DMS53 treated with DMSO at 0.1 percent for 48 hours (cell line): ENCODE data around the gene ZNF236.
"Not testable (repeated sequence)": the region's sequence is repeated elsewhere in the genome, so short reads cannot be mapped to it uniquely, and the experiment has no call there.

ENCODE experiments used
- DNase-seq: peaks from one replicate; lab custom pipeline; 2025; ENCODE audit not compliant: unreplicated experiment; lab: John Stamatoyannopoulos, UW

The ZNF236 gene

DNA sequence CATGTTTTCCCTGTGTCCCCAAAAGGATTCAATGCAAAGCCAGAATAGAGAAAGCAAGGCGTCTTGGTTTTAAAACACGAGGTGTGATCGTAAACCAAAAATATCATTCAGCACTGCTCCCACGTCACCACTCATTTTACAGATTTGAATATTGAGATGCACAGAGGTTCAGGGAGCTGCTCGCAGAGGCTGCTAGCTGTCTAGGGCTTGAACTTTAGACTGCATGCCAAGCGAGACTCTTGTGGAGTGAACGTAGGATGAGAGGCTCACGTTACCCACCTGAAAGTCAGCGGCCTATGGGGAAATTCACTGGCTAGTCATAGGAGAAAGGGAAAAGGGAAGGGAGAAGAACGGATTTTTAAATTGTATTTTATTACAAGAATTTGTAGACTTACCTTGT, 180.1 kb downstream of the ZNF236 start:
- DNase-seq: no peak

DNA sequence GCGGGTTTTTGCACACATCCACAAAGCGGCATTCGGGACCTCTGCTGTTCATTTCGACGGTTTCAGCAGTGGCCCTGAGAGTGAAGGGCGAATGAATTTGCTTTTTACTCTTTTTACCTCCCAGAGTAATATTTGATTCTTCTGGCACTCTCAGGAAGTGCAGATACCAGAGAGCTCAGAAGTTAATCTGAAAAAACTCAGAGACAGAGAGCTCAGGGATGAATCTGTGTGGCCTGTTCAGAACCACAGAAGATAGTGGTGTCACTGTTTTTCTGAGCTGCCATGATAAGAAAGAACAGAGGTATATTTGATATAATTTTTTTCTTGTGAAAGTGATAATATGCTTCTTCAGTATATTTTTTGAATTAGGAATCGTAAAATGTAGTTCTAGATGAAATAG, 181.0 kb downstream of the ZNF236 start:
- no peak for DNase-seq

DNA sequence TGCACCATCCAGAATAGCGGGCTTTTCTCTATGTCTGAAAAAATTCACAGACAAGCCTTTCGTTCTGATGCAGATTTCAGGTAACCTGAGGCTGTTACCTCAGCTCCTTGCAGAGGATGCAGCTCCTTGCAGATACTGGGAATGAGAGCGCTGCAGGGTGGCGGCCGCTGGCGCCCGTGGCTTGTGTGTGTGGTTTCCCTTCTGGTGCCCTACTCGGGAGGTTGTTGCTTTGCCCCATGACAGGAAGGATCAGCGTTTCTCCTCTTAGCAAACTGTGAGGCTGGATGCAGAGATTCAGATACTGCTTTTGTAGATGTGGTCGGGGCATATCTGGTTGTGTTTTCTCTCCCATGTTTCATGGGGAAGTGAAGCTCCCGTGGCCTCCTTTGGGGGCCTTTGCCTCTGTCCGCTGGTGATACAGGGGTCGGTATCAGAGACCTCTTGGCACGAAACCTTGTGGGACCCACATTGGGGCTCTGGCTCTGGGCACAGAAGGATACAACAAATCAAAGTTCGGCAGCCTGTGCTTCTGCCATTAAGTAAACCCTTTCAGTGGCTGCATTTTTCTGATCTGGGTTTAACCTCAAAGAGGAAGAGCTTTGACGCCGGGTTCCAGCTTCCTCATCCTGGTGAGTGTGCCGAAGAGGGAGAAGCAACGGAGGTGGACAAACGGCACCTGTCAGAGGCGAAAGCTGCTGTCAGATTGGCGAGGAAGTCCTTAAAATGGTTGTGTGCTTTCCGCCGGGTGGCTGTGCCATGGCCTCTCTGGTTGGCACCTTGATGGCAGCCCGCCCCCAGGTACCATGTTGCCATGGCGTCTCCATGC, 182.4 kb downstream of the ZNF236 start:
- DNase-seq: no peak

DNA sequence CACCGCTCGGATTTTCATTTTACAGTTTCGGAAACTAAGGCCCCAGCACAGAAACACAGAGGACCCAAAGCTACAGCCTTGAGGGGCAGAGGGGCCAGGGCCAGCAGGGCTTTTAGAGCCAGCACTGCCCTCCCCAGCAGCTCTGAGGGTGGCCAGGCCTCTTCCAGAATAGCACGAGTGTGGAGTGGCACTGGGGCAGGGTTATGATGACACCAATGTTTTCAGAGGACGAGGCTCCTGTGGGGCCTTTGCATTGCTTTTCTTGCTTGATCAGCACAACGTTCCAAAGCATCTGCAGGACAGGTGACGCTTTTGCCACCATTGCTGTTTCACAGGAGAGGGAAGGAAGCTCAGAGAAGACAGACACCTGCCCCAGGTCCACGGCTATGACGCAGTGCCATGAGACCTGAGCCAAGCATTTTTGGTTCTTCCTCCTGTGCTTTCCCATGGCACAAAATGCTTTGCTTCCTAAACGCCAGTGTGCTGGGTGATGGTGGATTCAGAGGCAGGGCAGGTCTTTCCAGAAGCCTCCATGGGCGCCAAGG, 183.4 kb downstream of the ZNF236 start:
- no peak for DNase-seq

DNA sequence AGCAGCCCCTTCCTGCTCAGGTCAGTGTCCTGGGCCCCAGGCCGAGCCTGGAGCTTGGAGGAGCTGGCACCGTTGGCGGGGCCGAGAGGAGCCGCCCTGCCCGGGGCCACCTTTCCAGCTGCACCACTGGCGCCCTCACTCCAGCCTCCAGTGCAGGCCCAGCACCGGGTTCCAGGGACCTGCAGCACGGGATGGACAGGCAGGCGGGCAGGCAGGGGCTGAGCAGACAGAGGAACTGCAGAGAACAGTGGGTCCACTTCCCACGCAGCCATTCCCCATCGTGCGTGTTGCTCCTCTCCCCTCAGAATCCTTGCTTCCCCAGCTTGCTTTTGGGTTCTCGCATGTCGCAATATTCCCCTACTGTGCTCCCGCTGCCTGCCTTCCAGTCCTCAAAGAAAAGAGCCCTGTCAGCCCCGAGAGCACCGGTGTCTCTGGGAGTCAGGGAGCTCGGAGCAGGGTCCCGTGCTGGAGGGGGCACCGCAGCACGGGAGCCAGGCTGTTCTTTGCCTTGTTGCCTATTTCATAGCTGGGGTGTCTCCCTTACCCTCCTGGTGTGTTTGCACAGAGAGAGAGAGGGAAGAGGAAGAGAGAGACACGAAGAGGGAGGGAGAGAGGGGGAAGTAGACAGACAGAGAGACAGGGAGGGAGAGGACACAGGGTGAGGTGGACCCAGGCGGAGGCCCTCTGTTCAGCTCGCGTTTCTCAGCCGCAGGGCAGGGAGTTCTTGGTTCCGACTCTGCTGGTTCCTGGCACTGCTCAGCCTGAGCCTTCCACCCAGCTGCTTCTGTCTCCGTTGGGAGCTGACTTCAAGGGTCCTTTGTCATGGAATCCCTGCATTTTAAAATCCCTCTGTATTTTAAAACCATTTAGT, 184.2 kb downstream of the ZNF236 start:
- no peak for DNase-seq

DNA sequence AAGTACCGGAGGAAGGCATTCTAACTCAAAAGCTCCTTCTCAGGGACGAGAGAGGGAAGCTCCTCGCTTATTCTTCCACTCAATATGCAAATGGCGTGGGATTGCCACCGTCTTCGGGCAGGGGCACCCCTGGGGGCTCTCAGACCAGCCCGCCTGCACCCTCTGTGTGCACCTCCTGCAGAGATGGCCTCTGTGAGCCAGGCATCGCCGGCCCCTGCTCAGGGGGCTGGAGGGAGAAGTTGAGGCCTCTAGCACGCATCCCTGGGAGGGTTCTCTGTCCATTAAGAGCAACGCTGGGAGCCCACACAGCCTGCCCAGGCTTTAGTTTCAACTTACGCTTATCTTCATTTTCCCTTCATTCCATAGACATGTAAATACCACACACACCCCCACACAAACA, 184.9 kb downstream of the ZNF236 start:
- no peak for DNase-seq

DNA sequence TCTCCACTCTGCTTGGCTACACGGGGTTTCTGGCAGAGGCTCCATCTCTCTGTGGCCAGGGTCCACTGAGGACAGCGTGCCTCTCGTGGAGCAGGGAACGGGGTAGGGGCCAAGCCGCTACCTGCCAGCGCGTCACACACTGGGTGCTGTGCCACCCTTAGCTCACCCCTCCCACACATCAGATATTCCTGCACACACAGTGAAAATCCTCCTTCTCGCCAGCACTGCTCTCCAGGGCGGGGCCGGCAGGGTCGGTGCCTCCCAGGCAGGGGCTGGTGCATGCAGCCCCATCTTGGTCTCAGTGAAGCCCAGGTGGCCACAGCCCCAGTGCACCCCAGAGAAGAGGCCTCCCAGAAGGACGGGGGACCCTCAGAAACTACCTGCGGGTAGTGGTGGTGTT, 185.6 kb downstream of the ZNF236 start:
- no peak for DNase-seq

DNA sequence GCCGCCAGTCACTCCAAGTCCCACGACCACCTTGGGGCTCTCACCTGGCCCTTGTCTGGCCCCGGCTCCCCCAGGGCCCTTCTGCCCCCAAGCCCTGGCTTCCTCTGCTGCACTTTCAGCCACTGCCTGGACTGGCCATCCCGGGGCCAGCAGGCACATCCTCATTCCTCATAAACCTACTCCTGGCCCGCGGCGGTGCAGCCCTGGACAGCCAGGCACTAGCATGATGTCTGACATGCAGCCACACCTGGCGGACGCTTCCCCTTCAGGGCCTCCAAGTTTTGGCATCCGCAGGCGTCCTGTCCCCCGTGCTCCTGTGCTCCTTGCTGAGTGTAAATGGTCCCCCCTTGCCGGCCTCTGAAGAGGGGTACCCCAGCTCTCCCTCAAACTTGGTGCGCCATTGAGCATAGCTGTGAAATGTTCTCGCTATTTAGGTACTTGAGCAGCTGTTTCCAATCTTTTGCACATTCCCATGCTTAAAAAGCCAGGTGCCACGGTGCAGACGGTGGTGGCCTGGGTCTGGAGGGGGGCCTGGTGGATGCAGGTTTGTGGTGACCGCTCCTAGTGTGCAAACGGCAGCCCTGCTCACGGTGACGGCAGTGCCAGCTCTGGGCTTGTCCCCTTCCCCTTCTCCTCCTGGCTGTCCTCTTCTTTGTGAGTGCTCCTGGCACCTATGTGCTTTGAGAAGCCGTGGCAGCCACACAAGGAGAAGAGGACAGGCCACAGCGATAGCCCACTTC, 186.4 kb downstream of the ZNF236 start:
- DNase-seq: no peak

DNA sequence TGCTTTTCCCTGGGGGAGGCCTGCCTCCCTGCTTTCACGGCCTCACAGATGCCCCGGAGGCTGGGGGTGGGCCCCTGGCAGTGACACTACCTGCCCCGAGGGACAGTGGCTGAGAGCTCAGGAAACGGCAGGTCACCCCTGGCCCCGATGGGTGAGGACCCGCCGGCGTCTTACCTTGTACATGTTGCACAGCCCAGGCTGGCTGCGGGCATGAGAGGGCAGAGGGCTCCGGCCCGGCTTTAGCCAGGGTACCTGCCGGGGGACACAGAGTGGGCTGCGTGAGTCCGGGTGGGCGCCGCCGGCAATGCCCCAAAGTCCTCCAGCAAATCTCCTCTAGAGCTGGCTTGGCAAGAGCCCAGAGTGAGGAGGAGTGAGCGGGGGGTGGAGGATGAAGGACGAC, 187.3 kb downstream of the ZNF236 start:
- DNase-seq: no peak

DNA sequence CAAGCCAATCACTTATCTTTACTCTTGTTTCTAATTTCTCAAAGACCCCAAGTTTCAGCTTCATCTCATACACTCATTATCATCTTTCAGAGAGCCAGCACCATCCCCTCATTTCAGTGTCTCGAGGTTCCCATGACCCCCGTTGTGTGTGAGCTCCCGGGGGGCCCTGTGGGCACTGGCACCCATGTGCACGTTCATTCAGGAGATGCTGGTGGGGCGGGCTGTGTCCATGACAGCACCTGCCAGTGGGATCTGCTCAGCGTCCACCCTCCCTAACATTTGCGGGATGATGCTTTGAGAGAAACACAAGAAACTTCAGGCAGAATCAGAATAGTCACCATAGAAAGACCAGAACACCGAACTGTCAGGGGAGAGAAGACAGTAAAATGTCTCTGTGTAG, 189.8 kb downstream of the ZNF236 start:
- DNase-seq: no peak

DNA sequence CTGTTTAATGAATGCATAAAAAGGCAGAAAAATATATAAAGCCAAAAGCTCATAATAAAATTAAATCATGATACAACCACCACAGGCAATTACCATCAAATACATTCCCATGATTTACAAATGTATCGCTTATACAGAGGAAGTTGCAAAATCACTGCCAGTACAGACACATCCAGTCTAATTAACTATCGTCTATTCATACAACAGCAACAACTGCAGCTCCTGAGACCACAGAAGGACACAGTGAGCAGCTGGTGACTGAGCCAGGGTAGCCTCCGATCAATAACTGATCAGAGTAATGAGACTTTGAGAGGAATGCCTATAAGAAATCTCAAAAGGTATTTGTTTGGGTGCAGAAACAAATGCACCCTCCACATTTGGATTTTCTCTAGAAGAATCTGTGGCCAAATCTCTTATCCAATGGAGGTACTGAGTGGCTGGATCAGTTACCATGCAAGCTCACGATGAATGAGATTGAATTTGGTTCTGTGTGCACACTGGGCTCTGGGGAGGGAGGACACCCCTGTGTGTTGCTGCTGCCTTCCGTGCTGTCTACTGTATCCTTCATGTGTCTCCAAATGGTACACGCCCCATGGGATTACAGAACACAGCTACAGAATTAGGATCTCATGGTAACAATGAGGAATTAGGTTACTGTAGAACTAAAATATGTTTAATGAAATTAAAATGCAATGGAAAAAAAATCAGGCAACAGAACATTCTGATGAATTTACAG, 190.6 kb downstream of the ZNF236 start:
- DNase-seq: no peak

DNA sequence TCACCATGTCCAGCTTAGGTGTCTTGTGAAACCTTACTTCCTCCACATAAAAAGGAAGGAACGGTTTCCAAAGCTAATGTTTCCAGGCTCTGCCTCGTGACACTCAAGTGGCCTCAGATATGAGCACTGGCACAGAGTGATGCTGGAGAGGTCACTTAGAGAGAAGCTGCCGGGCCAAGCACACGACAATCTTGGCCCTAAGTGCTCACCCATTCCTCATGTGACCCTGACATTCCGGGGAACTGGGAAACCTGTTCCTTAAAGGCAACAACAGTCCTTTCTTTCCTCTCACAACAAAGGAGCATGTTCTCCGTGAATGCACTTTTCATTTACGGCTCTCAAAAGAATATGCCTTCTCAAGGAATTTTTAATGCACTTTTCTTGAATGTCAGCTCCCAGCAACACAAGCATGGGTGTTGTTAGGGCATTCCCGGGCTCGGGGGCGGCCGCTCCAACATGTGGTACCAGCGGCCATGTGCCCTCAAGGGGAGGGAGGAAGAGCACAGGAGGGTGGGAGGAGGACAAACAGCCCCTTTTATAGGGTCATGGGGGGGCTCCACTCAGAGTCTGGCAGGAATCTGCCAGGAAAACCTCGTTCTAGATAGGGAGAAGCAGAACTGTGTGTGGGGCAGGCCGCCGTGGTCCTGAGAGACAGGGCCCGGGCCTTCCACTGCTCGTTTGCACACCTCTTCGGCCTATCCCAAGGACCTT, 191.6 kb downstream of the ZNF236 start:
- no peak for DNase-seq

DNA sequence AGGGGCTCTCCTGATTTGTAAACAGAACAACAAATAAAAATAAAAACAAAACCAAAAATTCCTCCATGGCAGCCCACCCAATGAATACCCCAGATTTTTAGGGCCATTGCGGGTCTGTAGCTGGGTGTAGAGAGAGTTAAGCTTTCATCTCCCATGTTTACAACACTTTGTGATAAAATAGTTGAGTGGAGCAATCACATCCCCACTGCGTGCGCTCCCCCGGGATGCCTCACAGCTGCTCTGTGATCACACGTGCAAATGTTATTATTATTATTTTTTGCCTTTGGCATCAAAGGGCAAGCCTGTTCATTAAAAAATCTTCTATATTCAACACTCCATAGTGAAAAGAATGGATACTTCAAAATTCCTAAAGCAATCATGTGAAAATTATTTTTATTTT, 192.2 kb downstream of the ZNF236 start:
- no peak for DNase-seq

DNA sequence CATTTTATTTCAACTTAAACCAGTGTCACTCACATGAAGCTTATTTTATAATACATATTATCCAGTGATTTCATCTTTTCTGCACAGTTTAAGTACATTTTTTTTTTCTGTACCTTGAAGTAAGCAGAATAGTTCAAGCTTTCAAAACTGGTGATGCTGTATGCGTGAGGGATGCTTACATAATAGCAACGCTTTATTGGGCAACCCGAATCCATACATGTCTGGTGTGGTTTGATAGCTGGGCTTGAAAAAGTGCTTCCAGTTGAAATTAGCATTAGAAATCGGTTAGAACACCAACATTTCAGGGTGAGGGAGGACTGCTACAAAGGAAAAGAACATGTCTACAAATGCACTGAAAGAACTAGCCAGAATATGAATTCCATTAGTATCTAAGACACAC, 192.8 kb downstream of the ZNF236 start:
- no peak for DNase-seq

DNA sequence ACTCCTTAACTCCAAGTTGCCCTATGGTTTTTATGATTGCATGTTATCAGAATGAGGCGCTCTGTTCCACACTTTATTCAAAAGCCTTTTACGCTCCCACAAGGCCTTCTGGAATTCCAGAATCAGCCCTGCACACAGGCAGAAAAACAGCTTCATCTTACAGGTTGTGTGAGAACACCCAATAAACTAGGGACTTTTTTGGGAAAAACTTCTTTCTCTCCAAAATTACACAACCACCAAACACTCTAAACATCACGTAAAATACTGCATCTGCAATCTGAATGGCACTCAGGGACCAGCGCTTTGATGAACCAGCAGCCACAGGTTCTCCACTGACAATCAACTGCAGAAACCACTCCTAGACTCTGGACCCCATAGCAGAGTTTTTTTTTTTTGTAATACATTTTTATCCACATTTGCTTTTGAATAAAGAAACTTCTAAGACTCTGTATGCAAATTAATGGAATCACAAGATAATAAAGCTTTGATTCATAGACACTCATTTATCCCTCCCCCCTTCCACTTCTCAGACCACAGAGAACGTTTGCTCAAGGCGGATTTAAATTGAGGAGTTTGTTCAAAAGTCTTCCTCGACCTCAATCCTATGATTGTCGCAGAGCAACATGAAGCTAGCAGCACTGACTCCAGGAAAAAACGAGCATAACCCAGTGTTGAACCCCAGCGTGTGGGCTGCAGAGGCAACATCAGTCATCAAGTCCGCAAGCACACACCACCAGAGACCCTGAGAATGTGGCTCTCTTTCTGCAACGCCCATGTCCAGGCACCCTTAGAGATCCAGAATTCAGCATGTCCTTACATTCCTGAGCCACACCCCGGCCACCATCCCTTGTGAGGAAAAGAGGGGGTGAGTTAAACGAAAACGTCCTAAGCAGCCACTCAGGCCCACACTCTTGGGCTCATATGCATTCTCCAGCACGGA, 193.7 kb downstream of the ZNF236 start:
- DNase-seq: no peak

DNA sequence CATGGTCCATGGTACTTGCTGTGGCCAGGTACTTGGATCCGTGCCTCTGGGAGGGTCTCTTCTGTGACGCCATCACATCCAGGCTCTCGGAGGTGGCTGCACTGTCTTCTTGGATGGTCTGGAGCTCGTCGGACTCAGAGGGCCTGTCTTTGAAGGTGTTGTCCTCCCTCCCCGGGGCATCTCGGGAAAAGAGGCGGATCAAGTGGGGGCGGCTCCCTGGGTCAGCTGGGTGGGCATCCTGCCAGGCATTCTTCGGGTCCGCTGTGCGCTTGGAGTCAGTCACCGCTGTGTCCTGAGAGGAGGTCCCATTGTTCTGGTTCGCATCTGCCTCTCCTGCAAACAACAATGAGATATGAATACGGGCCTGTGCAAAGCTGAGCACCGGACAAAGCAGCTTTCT, 194.6 kb downstream of the ZNF236 start:
- no peak for DNase-seq

DNA sequence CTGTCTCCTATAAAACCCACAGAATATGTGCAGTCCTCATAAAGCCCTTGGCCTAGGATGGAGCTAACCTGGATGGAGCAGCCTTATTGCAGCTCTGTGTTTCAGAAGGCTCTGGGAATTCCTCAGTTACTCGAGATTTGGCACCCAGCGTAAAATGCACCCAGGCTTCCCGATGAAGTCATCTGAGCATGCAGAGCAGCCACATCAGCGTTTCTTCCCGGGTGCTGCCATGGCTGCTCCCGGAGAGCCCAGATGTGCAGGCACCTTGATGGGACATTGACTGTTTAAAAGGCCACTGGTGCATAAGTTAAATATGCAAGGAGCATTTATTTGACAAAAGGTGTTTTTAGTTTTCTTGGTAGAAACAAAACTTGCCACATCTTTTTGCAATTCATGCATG, 195.0 kb downstream of the ZNF236 start:
- DNase-seq: no peak

DNA sequence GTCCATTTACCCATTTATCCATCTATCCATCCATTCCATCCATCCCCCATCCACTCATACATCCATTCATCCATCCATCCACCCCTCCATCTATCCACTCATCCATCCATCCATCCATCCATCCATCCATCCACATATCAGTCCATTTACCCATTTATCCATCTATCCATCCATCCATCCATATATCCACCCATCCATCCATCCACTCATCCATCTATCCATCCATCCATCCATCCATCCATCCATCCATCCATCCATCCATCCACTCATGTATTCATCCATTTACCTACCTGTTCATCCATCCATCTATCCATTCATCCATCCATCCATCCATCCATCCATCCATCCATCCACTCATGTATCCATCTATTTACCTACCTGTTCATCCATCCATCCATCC, 196.3 kb downstream of the ZNF236 start:
- not testable (repeated sequence) for DNase-seq

DNA sequence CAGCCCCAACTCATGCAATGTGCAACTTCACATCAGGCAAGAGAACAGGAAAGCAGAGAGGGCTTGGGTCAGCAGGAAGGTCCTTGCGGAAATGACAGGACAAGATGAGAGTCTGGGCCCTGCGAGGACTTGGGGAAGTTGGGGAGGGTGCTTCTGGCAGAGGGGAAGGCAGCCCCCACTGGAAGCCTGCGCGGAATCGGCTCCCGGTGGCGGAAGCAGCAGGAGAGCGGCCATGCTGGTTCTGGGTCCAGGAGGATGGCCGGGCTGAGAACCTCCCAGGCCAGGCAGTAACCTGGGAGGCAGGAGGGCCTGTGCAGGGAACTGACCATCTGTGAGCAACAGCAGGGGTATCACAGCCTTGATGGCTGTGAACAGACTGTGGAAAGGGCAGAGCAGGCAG, 197.3 kb downstream of the ZNF236 start:
- no peak for DNase-seq
